Loucy (cell line): Measurements from ENCODE around the gene RFX3.
A peak's percentile ranks its signal among the peaks of the same experiment; 100 is the strongest.

Experiments
- H2AFZ ChIP-seq: fragments of 200-600 bp; sonication (generic); 2 replicates; pipeline ENCODE4 v1.6.0; 2016; ENCODE audit warnings: antibody characterized with exemption, mild to moderate bottlenecking, low read length, moderate library complexity
- H3F3A ChIP-seq: fragments of 200-600 bp; 2 replicates; pipeline ENCODE4 v1.6.0; 2016; ENCODE audit warnings: antibody characterized with exemption, low read depth, mild to moderate bottlenecking
- H3K27me3 ChIP-seq: fragments of 200-600 bp; sonication (generic); 2 replicates; pipeline ENCODE4 v1.6.1; 2014; ENCODE audit warnings: low read length, mild to moderate bottlenecking; ENCODE audit not compliant: insufficient read depth, poor library complexity, severe bottlenecking
- H3K36me3 ChIP-seq: fragments of 200-600 bp; sonication (generic); 2 replicates; pipeline ENCODE4 v1.6.1; 2016; ENCODE audit warnings: low read length; ENCODE audit not compliant: insufficient read depth
- H3K4me1 ChIP-seq: fragments of 200-600 bp; sonication (generic); 2 replicates; pipeline ENCODE4 v1.5.1; 2014; ENCODE audit warnings: low read length, mild to moderate bottlenecking; ENCODE audit not compliant: insufficient read depth, poor library complexity, severe bottlenecking
- H3K4me2 ChIP-seq: fragments of 200-600 bp; sonication (generic); 2 replicates; pipeline ENCODE4 v1.6.0; 2014; ENCODE audit warnings: antibody characterized with exemption, low read length, low read depth, mild to moderate bottlenecking; ENCODE audit not compliant: poor library complexity, severe bottlenecking
- H3K4me3 ChIP-seq: fragments of 200-600 bp; sonication (generic); 2 replicates; pipeline ENCODE4 v1.5.1; 2014; ENCODE audit warnings: low read length, mild to moderate bottlenecking, mixed read lengths; ENCODE audit not compliant: poor library complexity, severe bottlenecking
- H3K79me2 ChIP-seq: fragments of 200-600 bp; sonication (generic); 2 replicates; pipeline ENCODE4 v1.6.1; 2014; ENCODE audit warnings: low read length; ENCODE audit not compliant: insufficient read depth
- H3K9ac ChIP-seq: fragments of 200-600 bp; sonication (generic); 2 replicates; pipeline ENCODE4 v1.6.0; 2014; ENCODE audit warnings: mild to moderate bottlenecking, low read depth, low read length, moderate library complexity; ENCODE audit not compliant: poor library complexity, severe bottlenecking
- H3K9me2 ChIP-seq: fragments of 200-600 bp; sonication (generic); replicated peaks from 2 replicates; pipeline ENCODE4 v1.6.1; 2016; ENCODE audit warnings: low read depth, low read length, mixed read lengths
- H3K9me3 ChIP-seq: fragments of 200-600 bp; sonication (generic); 2 replicates; pipeline ENCODE4 v1.6.1; 2014; ENCODE audit warnings: mild to moderate bottlenecking, antibody characterized with exemption, low read length, low read depth; ENCODE audit not compliant: insufficient read depth
- H4K20me1 ChIP-seq: fragments of 200-600 bp; sonication (generic); 2 replicates; pipeline ENCODE4 v1.6.0; 2014; ENCODE audit warnings: antibody characterized with exemption, low read length, mild to moderate bottlenecking; ENCODE audit not compliant: insufficient read depth, poor library complexity, severe bottlenecking
- EZH2phosphoT487 ChIP-seq: fragments of 200-600 bp; IDR thresholded peaks from 2 replicates; pipeline ENCODE4 v1.6.1; 2018; ENCODE audit warnings: antibody characterized with exemption, mild to moderate bottlenecking, moderate library complexity, borderline replicate concordance
- TF ChIP-seq, protein P1 (sequence below): fragments of 200-600 bp; sonication (generic); conservative IDR thresholded peaks from 2 replicates; pipeline ENCODE4 v1.5.1; 2014; ENCODE audit warnings: mild to moderate bottlenecking, antibody characterized with exemption, low read length

Gene RFX3

GRCh38 chr9:3343671-3344070 lies 182.1 kb downstream of the RFX3 start:
- Histone ChIP-seq H3K9me2 (no peaks in the 10 kb centered on the region), H2AFZ (no peak overlapping the region), H4K20me1 (no peaks in the 10 kb centered on the region), H3K27me3 (no peaks in the 10 kb centered on the region), H3F3A (peaks cover 4% of the 10 kb centered on the region; the same call in 1 of the 2 replicates), H3K36me3 (no peaks in the 10 kb centered on the region), H3K79me2 (no peaks in the 10 kb centered on the region), H3K4me3 (no peak overlapping the region), H3K9me3 (0 out of 2 replicates have a peak, but pooled peaks cover 2% of the 10 kb centered on the region), H3K4me1 (peaks cover 5% of the 10 kb centered on the region), H3K4me2 (no peak overlapping the region), H3K9ac (no peak overlapping the region)
- TF ChIP-seq, protein P1, sequence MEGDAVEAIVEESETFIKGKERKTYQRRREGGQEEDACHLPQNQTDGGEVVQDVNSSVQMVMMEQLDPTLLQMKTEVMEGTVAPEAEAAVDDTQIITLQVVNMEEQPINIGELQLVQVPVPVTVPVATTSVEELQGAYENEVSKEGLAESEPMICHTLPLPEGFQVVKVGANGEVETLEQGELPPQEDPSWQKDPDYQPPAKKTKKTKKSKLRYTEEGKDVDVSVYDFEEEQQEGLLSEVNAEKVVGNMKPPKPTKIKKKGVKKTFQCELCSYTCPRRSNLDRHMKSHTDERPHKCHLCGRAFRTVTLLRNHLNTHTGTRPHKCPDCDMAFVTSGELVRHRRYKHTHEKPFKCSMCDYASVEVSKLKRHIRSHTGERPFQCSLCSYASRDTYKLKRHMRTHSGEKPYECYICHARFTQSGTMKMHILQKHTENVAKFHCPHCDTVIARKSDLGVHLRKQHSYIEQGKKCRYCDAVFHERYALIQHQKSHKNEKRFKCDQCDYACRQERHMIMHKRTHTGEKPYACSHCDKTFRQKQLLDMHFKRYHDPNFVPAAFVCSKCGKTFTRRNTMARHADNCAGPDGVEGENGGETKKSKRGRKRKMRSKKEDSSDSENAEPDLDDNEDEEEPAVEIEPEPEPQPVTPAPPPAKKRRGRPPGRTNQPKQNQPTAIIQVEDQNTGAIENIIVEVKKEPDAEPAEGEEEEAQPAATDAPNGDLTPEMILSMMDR, result no peak
- no peak for TF ChIP-seq EZH2phosphoT487

- Histone ChIP-seq H2AFZ (no peak overlapping the region), H3K27me3 (no peaks in the 10 kb centered on the region), H3K79me2 (no peaks in the 10 kb centered on the region), H3K4me1 (peaks cover 12% of the 10 kb centered on the region), H4K20me1 (no peaks in the 10 kb centered on the region), H3K4me2 (no peak overlapping the region), H3K9ac (no peak overlapping the region), H3K36me3 (no peaks in the 10 kb centered on the region), H3K9me2 (no peaks in the 10 kb centered on the region), H3K4me3 (no peak overlapping the region), H3F3A (peaks cover 4% of the 10 kb centered on the region; the same call in 1 of the 2 replicates), H3K9me3 (0 out of 2 replicates have a peak, but pooled peaks cover 2% of the 10 kb centered on the region)
- no peak for TF ChIP-seq EZH2phosphoT487
- TF ChIP-seq, protein P1, result no peak
These were observed 183.5 kb downstream of the RFX3 start for GRCh38 chr9:3342159-3342777.

- no peak overlapping the region for H3K4me2 ChIP-seq
- H3K9me2 ChIP-seq, result no peaks in the 10 kb centered on the region
- H3K27me3 ChIP-seq, result no peaks in the 10 kb centered on the region
- 0 out of 2 replicates have a peak overlapping the region, but pooled peaks have one; percentile 29 for H2AFZ ChIP-seq
- H3K4me3 ChIP-seq, result no peak overlapping the region
- no peaks in the 10 kb centered on the region for H4K20me1 ChIP-seq
- H3K4me1 ChIP-seq, result peaks cover 19% of the 10 kb centered on the region
- no peaks in the 10 kb centered on the region for H3K36me3 ChIP-seq
- H3K9me3 ChIP-seq, result 0 out of 2 replicates have a peak, but pooled peaks cover 2% of the 10 kb centered on the region
- H3F3A ChIP-seq, result peaks cover 4% of the 10 kb centered on the region; the same call in 1 of the 2 replicates
- H3K79me2 ChIP-seq, result no peaks in the 10 kb centered on the region
- no peak overlapping the region for H3K9ac ChIP-seq
- TF ChIP-seq, protein P1, result no peak
- TF ChIP-seq EZH2phosphoT487, result no peak
These were observed 188.1 kb downstream of the RFX3 start for GRCh38 chr9:3337515-3338225.
